ENCODE results near the gene CFAP299. TPM values are rescaled to one million over a fixed set of nuclear protein-coding genes. Genes with fewer than 3 reads are reported as not detected.

The CFAP299 gene
- total and polyA plus RNA-seq, 2 of the 8 experiments (the other 6 are each of a cell fraction or from before 2014, with no cell fraction given): not detected

DNA sequence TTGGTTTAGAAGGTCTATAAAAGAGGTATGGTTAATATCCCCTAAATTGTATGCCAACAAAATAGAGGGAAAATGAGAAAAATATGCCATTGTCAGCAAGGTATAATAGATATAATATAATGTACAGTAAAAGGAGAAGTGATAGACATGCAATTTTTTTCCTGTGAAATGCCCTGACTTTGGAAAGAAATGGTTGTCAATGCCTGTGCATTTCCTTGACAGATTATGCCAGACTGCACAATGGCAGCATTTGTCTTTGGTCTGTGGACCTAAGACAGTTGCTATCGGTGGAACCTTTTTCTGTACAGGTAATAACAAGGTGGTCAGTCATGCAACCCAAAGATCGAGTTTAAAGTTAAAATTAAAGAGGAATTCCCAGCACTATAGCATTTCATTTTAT, 301.7 kb downstream of the CFAP299 start:
- H2BK12ac ChIP-seq (ENCODE audit: low read depth, low read length): no peak overlapping the region
- H3K27ac ChIP-seq (ENCODE audit: low read depth, low read length): no peak overlapping the region
- H2AFZ ChIP-seq (ENCODE audit: low read length): no peak overlapping the region
- H4K8ac ChIP-seq (ENCODE audit: extremely low read depth, insufficient read depth, low read length): no peak overlapping the region
- CTCF ChIA-PET (ENCODE audit: partially characterized antibody): interaction anchor here (1.0 to 1.4 kb wide), 2 partner anchors 93 to 274 kb away, joined by 3 read pairs; no protein-coding TSS in a partner anchor
- H3K4me3 ChIP-seq (ENCODE audit: extremely low read depth in 1 of 4, insufficient read depth in 2 of 4, low read depth in 3 of 4, low read length in 4 of 4): no peak overlapping the region
- H3K4ac ChIP-seq (replicated peaks; ENCODE audit: insufficient read length, low read depth, low read length): no peak overlapping the region
- POLR2A ChIA-PET (ENCODE audit: partially characterized antibody): no interaction called here
- H4K91ac ChIP-seq (replicated peaks; ENCODE audit: insufficient read length, low read length): no peak overlapping the region
- no peak overlapping the region for H3K56ac ChIP-seq (replicated peaks; ENCODE audit: insufficient read length, low read depth, low read length)
- WGBS, 2 experiments (ENCODE audit: extremely low coverage in 1 of 2, insufficient coverage in 1 of 2, insufficient read length in 1 of 2, insufficient replicate concordance in 2 of 2, low coverage in 1 of 2, low lambda C conversion rate in 2 of 2, missing lambda C conversion rate in 1 of 2): 85% methylated on average over 2 of the region's 2 CpGs; no CpG with 5 or more reads in 1 of the 2 experiments
- H3K18ac ChIP-seq (ENCODE audit: extremely low read depth, low read length): no peak overlapping the region
- no peaks in the 10 kb centered on the region for H3K79me1 ChIP-seq (ENCODE audit: low read depth, low read length)
- no peak overlapping the region for H3K14ac ChIP-seq (ENCODE audit: insufficient read length)
- H2AK5ac ChIP-seq (ENCODE audit: low read depth, low read length): no peak overlapping the region
- H3K4me2 ChIP-seq (ENCODE audit: insufficient read depth in 1 of 2, low read depth in 2 of 2, low read length in 2 of 2): no peak overlapping the region
- H4K5ac ChIP-seq (ENCODE audit: insufficient read length, low read depth, low read length): no peak overlapping the region
- no peak overlapping the region for H2BK20ac ChIP-seq (ENCODE audit: low read length)
- H3K27me3 ChIP-seq (replicated peaks in 1 of 4; ENCODE audit: control insufficient read depth in 3 of 4, extremely low read depth in 1 of 4, insufficient read depth in 3 of 4, low read length in 3 of 4): no peaks in the 10 kb centered on the region
- no peak for DNase-seq (ENCODE audit: low read depth in 1 of 2, low spot score in 2 of 2)
- no peak overlapping the region for H2BK15ac ChIP-seq (ENCODE audit: low read length)
- no peaks in the 10 kb centered on the region for H3K4me1 ChIP-seq (replicated peaks in 1 of 4; ENCODE audit: control insufficient read depth in 3 of 4, insufficient read depth in 4 of 4, low read length in 3 of 4)
- H4K20me1 ChIP-seq (replicated peaks in 1 of 2; ENCODE audit: control insufficient read depth in 1 of 2, insufficient read depth in 2 of 2, low read length in 2 of 2): no peaks in the 10 kb centered on the region
- no peak overlapping the region for H3K23ac ChIP-seq (ENCODE audit: insufficient read length)
- H3K79me2 ChIP-seq (ENCODE audit: control insufficient read depth in 1 of 2, insufficient read depth in 2 of 2, low read length in 2 of 2): no peaks in the 10 kb centered on the region
- no peak overlapping the region for H3K9ac ChIP-seq (replicated peaks in 1 of 4; ENCODE audit: extremely low read depth in 1 of 4, low read depth in 3 of 4, low read length in 3 of 4)
- H3K9me3 ChIP-seq (ENCODE audit: insufficient read depth in 2 of 2, low read depth in 1 of 2, low read length in 1 of 2): no peaks in the 10 kb centered on the region
- no peak overlapping the region for H2BK120ac ChIP-seq (replicated peaks; ENCODE audit: low read depth, low read length)
- FAIRE-seq: no peak
- H2BK5ac ChIP-seq (ENCODE audit: low read depth, low read length): no peak overlapping the region
- no peaks in the 10 kb centered on the region for H3K36me3 ChIP-seq (ENCODE audit: control insufficient read depth in 2 of 4, insufficient read depth in 4 of 4, low read length in 3 of 4)
- no peaks in the 10 kb centered on the region for H3K23me2 ChIP-seq (ENCODE audit: low read depth, low read length)
- TF ChIP-seq CHD1 (IDR thresholded peaks at IDR 0.05; ENCODE audit: low read depth, low read length) (no peak), KDM5A (IDR thresholded peaks at IDR 0.05; ENCODE audit: low read length) (no peak), SP2 (IDR thresholded peaks at IDR 0.05; ENCODE audit: low read length) (no peak), YY1 (IDR thresholded peaks at IDR 0.05; ENCODE audit: low read depth, low read length) (no peak), CEBPB (IDR thresholded peaks at IDR 0.05; ENCODE audit: low read depth, low read length) (no peak), NRF1 (IDR thresholded peaks at IDR 0.05; ENCODE audit: low read depth, low read length) (no peak), TAF7 (optimal IDR thresholded peaks at IDR 0.05; ENCODE audit: borderline replicate concordance, low read depth, low read length) (no peak), EP300 (IDR thresholded peaks at IDR 0.05; ENCODE audit: borderline replicate concordance in 1 of 2, low read depth in 2 of 2, low read length in 2 of 2) (no peak), RAD21 (IDR thresholded peaks at IDR 0.05 in 1 of 2, conservative IDR thresholded peaks at IDR 0.05 in 1 of 2; ENCODE audit: low read depth in 2 of 2, low read length in 2 of 2) (no peak), SUZ12 (IDR thresholded peaks at IDR 0.05; ENCODE audit: low read length) (no peak), BCL11A (IDR thresholded peaks at IDR 0.05; ENCODE audit: low read depth in 2 of 2, low read length in 2 of 2) (no peak), CTBP2 (IDR thresholded peaks at IDR 0.05; ENCODE audit: borderline replicate concordance, insufficient read depth, insufficient read length, low read length) (no peak), RBBP5 (IDR thresholded peaks at IDR 0.05; ENCODE audit: borderline replicate concordance, low read depth, low read length) (no peak), HDAC2 (IDR thresholded peaks at IDR 0.05; ENCODE audit: borderline replicate concordance in 1 of 2, low read depth in 2 of 2, low read length in 2 of 2) (no peak)
